Stimulated activated CD8-positive, alpha-beta memory T cell treated with anti-CD3 and anti-CD28 coated beads, Interleukin-15, amount 100 ng/mL, for 48 hours (primary cell): ENCODE measurements around the gene KAT2B.
"Not testable (repeated sequence)": the region's sequence is repeated elsewhere in the genome, so short reads cannot be mapped to it uniquely, and the experiment has no call there.

Experiments used
- DNase-seq, 2 donors: peaks; one replicate each; pipeline ENCODE4 v3.0.0-alpha.2; 2020; ENCODE audit warnings: low read depth in 2 of 2

KAT2B gene

DNA sequence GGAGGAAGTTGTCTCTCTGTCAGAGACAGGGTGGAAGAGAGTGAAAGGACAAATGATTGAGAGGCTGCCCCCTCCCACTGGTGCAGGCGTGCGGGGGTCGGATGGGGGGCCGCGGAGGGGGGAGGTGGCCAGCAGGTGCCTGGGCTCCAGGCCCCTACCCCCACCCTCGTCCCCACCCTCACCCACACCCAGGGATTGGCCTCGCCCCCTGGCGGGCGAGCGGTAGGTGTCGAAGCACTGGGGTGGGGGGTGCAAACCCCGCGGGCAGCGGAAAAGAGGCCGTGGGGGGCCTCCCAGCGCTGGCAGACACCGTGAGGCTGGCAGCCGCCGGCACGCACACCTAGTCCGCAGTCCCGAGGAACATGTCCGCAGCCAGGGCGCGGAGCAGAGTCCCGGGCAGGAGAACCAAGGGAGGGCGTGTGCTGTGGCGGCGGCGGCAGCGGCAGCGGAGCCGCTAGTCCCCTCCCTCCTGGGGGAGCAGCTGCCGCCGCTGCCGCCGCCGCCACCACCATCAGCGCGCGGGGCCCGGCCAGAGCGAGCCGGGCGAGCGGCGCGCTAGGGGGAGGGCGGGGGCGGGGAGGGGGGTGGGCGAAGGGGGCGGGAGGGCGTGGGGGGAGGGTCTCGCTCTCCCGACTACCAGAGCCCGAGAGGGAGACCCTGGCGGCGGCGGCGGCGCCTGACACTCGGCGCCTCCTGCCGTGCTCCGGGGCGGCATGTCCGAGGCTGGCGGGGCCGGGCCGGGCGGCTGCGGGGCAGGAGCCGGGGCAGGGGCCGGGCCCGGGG, at the start of gene KAT2B:
KAT2B (plus strand) TSS at position 682 of the 783 bp plus-strand sequence; CDS start at position 714, 32 bp downstream.
- DNase-seq = peak; percentile 74 to 75

DNA sequence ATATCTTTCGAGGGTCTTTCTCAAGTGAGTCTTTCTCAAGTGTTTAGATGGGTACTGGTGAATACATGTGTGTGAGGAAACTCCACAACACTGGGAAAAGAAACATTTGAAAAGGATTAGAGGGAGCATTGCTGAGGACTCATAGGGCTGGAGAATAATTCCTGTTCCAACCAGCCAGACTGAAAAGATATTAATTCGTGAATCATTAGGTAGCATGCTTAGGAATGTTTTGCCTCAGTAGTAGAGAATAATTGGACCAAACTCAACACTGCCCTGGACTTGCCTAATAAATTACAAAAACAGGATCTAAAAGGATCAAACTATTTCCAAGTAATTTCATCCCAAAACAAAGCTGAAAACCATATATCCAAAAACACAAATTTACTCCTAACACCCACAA, 45.5 kb upstream of the KAT2B start:
- no peak for DNase-seq

DNA sequence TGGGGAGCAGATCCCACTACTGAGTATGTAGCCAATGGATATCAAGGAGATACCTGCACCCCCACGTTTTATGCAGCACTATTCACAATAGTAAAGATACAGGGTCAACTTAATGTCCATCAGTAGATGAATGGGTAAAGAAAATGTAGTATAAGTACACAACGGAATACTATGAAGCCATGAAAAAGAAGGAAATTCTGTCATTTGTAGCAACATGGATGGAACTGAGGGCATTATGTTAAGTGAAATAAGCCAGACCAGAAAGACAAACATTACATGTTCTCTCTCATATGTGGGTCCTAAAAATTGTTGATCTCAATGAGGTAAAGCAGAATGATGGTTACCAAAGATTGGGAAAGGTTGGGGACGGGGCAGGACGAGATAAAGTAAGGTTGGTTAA, 42.7 kb upstream of the KAT2B start:
- no peak for DNase-seq

DNA sequence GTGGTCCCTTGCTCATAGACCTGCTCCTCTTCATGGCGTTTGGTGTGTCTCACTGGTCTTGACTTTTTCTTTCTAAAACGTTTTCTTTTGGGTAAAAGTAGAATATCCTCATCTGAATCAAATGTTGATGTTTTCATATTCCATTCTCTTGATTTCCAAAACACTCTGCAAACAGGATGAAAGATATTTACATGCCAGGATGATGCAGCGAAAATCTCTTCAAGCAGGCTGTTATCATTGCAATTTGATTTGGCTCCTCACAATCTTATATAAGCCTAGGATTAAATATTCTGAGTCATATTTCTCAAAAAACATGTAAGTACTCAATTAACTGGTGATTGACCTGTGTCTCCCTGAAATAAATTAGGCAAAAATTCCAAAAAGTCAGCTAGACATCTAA, 38.3 kb upstream of the KAT2B start:
- no peak for DNase-seq

GRCh38 chr3:20007960-20008359, 32.3 kb upstream of the KAT2B start:
- no peak for DNase-seq

DNA sequence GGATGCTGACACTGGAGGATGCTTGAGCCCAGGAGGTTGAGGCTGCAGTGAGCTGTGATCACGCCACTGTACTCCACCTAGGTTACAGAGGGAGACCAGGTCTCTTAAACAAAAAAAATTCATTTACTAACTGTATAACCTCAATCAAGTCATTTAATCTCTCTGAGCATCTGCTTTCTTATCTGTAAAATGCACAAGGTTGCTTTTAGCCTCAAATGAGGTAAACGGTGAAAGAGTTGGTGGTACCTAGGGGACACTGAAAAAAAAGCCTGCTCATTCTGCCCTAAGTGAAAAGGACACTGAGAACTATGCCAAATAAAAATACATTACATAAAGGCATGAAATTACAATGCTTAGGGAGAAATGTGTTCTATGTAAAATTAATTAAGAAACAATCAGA, 31.6 kb upstream of the KAT2B start:
- DNase-seq = no peak

GRCh38 chr3:20012164-20012563, 28.1 kb upstream of the KAT2B start, which contains the start of gene PP2D1:
Gene PP2D1 (minus strand): TSS chr3:20012264. CDS start chr3:20012072, 192 bp downstream.
- no peak for DNase-seq

DNA sequence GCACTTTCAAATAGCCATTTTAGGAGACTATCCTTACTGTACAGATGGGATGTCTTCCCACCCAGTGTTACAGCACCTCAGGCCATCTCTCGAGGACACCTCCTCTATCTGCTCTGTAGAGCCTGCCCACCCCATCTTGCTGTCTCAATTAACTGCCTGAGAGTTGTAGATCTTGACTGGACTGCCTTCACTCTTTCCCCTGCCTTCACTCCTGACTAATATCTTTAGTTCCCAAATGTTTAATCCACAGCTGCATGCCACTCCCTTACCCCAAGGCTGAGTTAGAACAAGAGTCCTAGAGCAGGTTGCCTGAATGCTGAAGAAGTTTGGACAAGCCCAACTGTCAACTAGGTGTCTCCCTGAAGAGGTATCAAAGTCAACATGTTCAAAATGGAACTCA, 26.9 kb upstream of the KAT2B start:
- DNase-seq = no peak

GRCh38 chr3:20015525-20015924, 24.7 kb upstream of the KAT2B start:
- DNase-seq = no peak

DNA sequence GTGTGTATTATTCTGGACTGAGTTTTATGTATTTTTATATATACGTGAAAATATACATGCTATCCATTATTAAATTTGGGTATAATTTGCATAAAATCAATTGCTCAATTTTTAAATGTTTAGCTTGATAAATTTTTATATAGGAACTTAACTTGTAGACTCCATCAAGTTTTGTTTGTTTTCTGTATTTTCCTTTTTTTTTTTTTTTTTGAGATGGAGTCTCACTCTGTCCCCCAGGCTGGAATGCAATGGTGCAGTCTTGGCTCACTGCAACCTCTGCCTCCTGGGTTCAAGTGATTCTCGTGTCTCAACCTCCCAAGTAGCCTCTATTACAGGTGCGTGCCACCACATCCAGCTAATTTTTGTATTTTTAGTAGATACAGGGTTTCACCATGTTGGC, 24.2 kb upstream of the KAT2B start:
- DNase-seq = not testable (repeated sequence)

GRCh38 chr3:20022954-20023622, 17.2 kb upstream of the KAT2B start:
- DNase-seq = no peak

DNA sequence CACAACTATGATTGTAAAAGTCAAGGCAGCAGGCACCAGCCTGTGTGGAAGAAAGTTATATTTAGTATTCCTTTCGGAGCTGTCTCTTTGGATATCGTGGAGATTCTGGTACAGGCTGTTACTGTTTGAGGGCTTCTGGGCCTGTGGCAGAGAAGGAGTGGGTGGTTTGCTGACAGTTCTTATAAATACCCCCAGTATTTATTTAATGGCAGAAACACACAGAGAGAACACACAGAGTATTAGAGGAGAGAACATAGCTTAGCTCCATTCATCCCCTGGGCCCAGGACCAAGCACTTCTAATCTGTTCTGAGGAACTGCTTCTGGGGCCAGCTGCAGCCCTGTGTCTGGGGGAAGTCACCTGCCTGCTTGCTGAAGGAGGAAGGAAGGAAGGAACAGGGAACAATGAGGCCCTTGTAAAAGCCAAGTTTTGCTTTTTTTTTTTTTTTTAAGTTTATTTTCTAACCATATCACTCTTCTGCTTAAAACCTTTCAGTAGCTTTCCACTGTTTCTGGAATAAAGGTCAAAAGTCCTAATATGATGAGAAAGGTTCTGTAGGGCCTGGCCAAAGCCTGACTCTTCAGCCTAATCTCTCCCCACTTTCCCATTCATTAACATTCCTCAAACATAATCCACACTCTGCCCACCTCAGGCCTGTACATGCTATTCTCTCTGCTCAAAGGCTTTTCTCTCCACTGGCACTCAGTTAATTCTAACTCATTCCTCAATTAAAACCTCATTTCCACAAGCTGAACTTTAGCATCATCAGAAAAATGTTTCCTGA, 16.4 kb upstream of the KAT2B start:
- no peak for DNase-seq

GRCh38 chr3:20027136-20027535, 13.1 kb upstream of the KAT2B start:
- DNase-seq = no peak

- no peak for DNase-seq
Observed at GRCh38 chr3:20028905-20029331, 11.3 kb upstream of the KAT2B start.

DNA sequence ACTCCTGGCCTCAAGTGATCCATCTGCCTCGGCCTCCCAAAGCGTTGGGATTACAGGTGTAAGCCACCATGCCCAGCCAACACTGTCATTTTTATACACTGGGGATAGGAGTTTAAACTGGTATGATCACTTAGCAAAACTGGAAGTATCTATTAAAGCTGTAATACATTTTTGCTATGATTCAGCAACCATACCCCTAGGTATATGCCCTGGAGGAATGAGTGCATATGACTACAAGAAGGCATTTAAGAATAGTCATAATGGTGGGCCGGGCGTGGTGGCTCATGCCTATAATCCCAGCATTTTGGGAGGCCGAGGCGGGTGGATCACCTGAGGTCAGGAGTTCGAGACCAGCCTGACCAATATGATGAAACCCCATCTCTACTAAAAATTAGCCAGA, 8.3 kb upstream of the KAT2B start:
- DNase-seq = not testable (repeated sequence)

- no peak for DNase-seq
Observed at GRCh38 chr3:20035019-20035418, 5.2 kb upstream of the KAT2B start.

GRCh38 chr3:20037255-20037996, 2.8 kb upstream of the KAT2B start:
- DNase-seq = no peak

GRCh38 chr3:20038699-20039465, 1.4 kb upstream of the KAT2B start:
- no peak for DNase-seq

DNA sequence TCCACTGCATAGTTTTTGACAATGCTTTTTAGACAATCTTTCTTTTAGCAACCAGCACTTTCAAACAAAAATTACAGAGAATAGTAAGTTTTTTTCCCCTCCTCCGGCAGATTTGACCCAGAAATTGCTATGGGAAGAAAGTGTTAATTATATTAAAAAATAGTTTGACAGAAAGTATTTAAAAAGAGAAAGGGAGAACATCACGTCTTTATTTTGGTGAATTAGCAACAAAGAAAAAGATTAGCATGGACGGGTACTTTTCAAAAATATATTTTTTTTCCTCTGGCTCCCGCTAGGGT, 831 bp upstream of the KAT2B start:
- DNase-seq = no peak

GRCh38 chr3:20040548-20041196, 426 bp downstream of the KAT2B start:
- peak; percentile 56 to 58 for DNase-seq
